ENCODE results near the gene P2RX7. TPM values are rescaled to one million over a fixed set of nuclear protein-coding genes. Genes with fewer than 3 reads are reported as not detected.

Gene P2RX7
- total and polyA plus RNA-seq, 2 donors (not counting 3 experiments of a cell fraction or from before 2014, with no cell fraction given), result 1.3 to 8.1 TPM

DNA sequence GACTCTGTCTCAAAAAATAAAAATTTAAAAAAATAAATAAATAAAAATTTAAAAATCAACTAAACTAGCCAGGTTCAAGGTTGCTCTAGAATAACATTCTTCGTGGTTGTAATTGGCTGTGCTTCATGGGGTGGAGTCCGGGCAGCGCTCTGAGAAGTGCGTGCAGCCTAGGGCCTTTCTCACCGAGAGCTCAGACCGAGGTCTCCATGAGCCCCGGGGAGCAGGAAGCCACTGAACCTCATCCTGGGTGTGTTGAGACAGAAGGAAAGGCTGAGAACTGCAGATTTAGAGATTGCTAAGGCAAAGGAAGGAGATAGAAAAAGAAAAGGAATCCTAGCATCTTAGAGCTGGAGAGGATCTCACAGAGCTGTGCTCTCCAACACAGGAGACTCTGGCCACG lies 91.9 kb downstream of the P2RX7 start:
- POLR2A ChIA-PET, result no interaction called here
- FAIRE-seq (no peak), DNase-seq (ENCODE audit: low read depth, low spot score) (no peak)
- Histone ChIP-seq H3K9ac (replicated peaks; ENCODE audit: extremely low read depth, insufficient read depth, low read length) (no peak overlapping the region), H3K27ac (ENCODE audit: insufficient read depth, low read depth, low read length) (no peak overlapping the region), H3K27me3 (ENCODE audit: control insufficient read depth in 2 of 2, insufficient read depth in 2 of 2, low read length in 2 of 2) (no peaks in the 10 kb centered on the region), H3K4me2 (ENCODE audit: insufficient read depth, low read length) (no peak overlapping the region), H3K9me3 (replicated peaks; ENCODE audit: control insufficient read depth, insufficient read depth, low read length) (no peaks in the 10 kb centered on the region), H3K36me3 (ENCODE audit: control insufficient read depth in 2 of 2, extremely low read depth in 1 of 2, insufficient read depth in 2 of 2, low read length in 2 of 2) (peaks cover 2 to 11% of the 10 kb centered on the region in 2 experiments), H2AFZ (ENCODE audit: low read depth, low read length) (no peak overlapping the region), H3K4me3 (replicated peaks in 1 of 3; ENCODE audit: insufficient read depth in 1 of 3, low read depth in 1 of 3, low read length in 3 of 3) (no peak overlapping the region), H4K20me1 (replicated peaks; ENCODE audit: control insufficient read depth, extremely low read depth, insufficient read depth, low read length) (no peaks in the 10 kb centered on the region), H3K4me1 (ENCODE audit: control insufficient read depth, extremely low read depth, insufficient read depth, low read length) (no peaks in the 10 kb centered on the region), H3K9me1 (replicated peaks; ENCODE audit: control insufficient read depth, extremely low read depth, insufficient read depth, low read length) (no peaks in the 10 kb centered on the region), H3K79me2 (ENCODE audit: control insufficient read depth, insufficient read depth, low read length) (no peaks in the 10 kb centered on the region)
- intact Hi-C loops (cut with micrococcal nuclease) (no loop called here), dilution Hi-C loops (cut with MboI; ENCODE audit: extremely low pct_ligation_motif_present, low sequenced_read_pairs) (no loop called here)
- CTCF ChIA-PET, result interaction anchor here (1.0 to 2.0 kb wide), 5 partner anchors 35 to 164 kb away, joined by 3 to 16 read pairs (median 3); no protein-coding TSS in a partner anchor
- no TSS peak for BruUV-seq (replicated peaks)
- TF ChIP-seq MYC (IDR thresholded peaks at IDR 0.05; ENCODE audit: low read depth, low read length) (no peak), GATA2 (IDR thresholded peaks at IDR 0.05; ENCODE audit: insufficient read depth, insufficient read length, low read depth, low read length) (no peak), FOS (IDR thresholded peaks at IDR 0.05; ENCODE audit: borderline replicate concordance, insufficient read depth, low read length) (no peak), POLR2AphosphoS5 (IDR thresholded peaks at IDR 0.05; ENCODE audit: insufficient read depth, low read depth, low read length) (no peak), JUN (IDR thresholded peaks at IDR 0.05; ENCODE audit: borderline replicate concordance, insufficient read depth, insufficient read length, low read depth) (no peak), EZH2 (IDR thresholded peaks at IDR 0.05; ENCODE audit: borderline replicate concordance, low read depth, low read length, severe bottlenecking) (no peak), POLR2A (IDR thresholded peaks at IDR 0.05; ENCODE audit: low read depth, low read length) (no peak)
- TF ChIP-seq, protein P1, sequence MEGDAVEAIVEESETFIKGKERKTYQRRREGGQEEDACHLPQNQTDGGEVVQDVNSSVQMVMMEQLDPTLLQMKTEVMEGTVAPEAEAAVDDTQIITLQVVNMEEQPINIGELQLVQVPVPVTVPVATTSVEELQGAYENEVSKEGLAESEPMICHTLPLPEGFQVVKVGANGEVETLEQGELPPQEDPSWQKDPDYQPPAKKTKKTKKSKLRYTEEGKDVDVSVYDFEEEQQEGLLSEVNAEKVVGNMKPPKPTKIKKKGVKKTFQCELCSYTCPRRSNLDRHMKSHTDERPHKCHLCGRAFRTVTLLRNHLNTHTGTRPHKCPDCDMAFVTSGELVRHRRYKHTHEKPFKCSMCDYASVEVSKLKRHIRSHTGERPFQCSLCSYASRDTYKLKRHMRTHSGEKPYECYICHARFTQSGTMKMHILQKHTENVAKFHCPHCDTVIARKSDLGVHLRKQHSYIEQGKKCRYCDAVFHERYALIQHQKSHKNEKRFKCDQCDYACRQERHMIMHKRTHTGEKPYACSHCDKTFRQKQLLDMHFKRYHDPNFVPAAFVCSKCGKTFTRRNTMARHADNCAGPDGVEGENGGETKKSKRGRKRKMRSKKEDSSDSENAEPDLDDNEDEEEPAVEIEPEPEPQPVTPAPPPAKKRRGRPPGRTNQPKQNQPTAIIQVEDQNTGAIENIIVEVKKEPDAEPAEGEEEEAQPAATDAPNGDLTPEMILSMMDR (IDR thresholded peaks at IDR 0.05; ENCODE audit: extremely low read depth in 1 of 2, insufficient read depth in 1 of 2, low read depth in 1 of 2, low read length in 2 of 2), result no peak
- TF ChIP-seq, protein P2, sequence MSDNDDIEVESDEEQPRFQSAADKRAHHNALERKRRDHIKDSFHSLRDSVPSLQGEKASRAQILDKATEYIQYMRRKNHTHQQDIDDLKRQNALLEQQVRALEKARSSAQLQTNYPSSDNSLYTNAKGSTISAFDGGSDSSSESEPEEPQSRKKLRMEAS (IDR thresholded peaks at IDR 0.05; ENCODE audit: insufficient read depth, insufficient read length), result no peak

All from endothelial cell of umbilical vein (primary cell).